Transverse colon (tissue), 4 donors: ENCODE measurements around the gene SERINC5. TPM values are rescaled to one million over a fixed set of nuclear protein-coding genes. Genes with fewer than 3 reads are reported as not detected.
A peak's percentile ranks its signal among the peaks of the same experiment; 100 is the strongest.

Source experiments
- DNase-seq: peaks from one replicate; pipeline ENCODE4 v3.0.0-alpha.2; 2019
- H3K27ac ChIP-seq, 4 donors: fragments of 200-600 bp; sonication (generic); 2 replicates each; pipeline ENCODE4 v1.5.1; 2016 to 2018; ENCODE audit warnings: inconsistent platforms in 4 of 4
- H3K27me3 ChIP-seq: fragments of 200-600 bp; sonication (generic); 2 replicates; pipeline ENCODE4 v1.5.1; 2017; ENCODE audit warnings: inconsistent platforms
- H3K36me3 ChIP-seq, 4 donors: fragments of 200-600 bp; sonication (generic); 2 replicates each; pipeline ENCODE4 v1.5.1; 2017 to 2019; ENCODE audit warnings: inconsistent platforms in 4 of 4
- H3K4me1 ChIP-seq, 4 donors: fragments of 200-600 bp; sonication (generic); 2 replicates each; pipeline ENCODE4 v1.5.1; 2017 to 2020; ENCODE audit warnings: inconsistent platforms in 4 of 4
- H3K4me3 ChIP-seq, 4 donors: fragments of 200-600 bp; sonication (generic); 1 replicate in 1 of 4; 2 replicates in 3 of 4; pipeline versions ENCODE4 v1.5.1 to v1.6.1; 2017 to 2019; ENCODE audit warnings: inconsistent platforms in 4 of 4
- H3K9me3 ChIP-seq, 2 donors: fragments of 200-600 bp; sonication (generic); 2 replicates each; pipeline ENCODE4 v1.5.1; 2017 to 2019; ENCODE audit warnings: inconsistent platforms in 2 of 2
- EP300 ChIP-seq: sonication (generic); formaldehyde crosslinking; IDR thresholded peaks from one replicate; pipeline ENCODE4 v1.6.1; 2017; ENCODE audit warnings: antibody characterized with exemption, low read depth
- POLR2A ChIP-seq: fragments of 450-650 bp; IDR thresholded peaks from one replicate; pipeline ENCODE4 v1.6.1; 2016; ENCODE audit warnings: antibody characterized with exemption, mild to moderate bottlenecking, moderate library complexity
- POLR2AphosphoS5 ChIP-seq, 3 donors: sonication (generic); formaldehyde crosslinking; IDR thresholded peaks; one replicate each; pipeline ENCODE4 v1.6.1; 2016; ENCODE audit warnings: antibody characterized with exemption in 3 of 3
- WGBS, 2 donors: methylation state at CpG; one replicate each; pipeline ENCODE4 v1.1.5; 2018; ENCODE audit warnings: low coverage in 1 of 2; 5-methylcytosine and 5-hydroxymethylcytosine counted together
- in situ Hi-C, 4 donors: fragments of 200-750 bp; cut with MboI; loops; one replicate each; pipeline versions ENCODE4 v1.15.0 to v1.15.1; 2017; ENCODE audit warnings: low sequenced_read_pairs in 3 of 4, low pct_ligation_motif_present in 1 of 4, low pct_unique_long_range_greater_than_20kb in 1 of 4
- intact Hi-C: fragments of 100-400 bp; cut with DNase I; formaldehyde crosslinking; loops from one replicate; pipeline ENCODE4 v1.15.1; 2023; ENCODE audit warnings: low total_unique reads
- total RNA-seq, 4 donors: library from RNA; depleted of rRNA; stranded (reverse); fragments of >200 nt; gene quantifications; one replicate each; pipeline ENCODE4 v1.1.0, GENCODE V29; 2016
- TF ChIP-seq, protein P1 (sequence below), 5 experiments: fragments of 200-600 bp in 3 of 5; fragments of 450-650 bp in 2 of 5; sonication (generic) in 3 of 5; IDR thresholded peaks; 1 replicate in 2 of 5; 2 replicates in 3 of 5; pipeline ENCODE4 v1.5.1; 2016 to 2017; ENCODE audit warnings: antibody characterized with exemption in 5 of 5, inconsistent platforms in 3 of 5, mild to moderate bottlenecking in 2 of 5, moderate library complexity in 1 of 5

SERINC5 gene
- total RNA-seq, 4 donors from 2014 or later: 40.6 to 90.4 (median 79.6) TPM

DNA sequence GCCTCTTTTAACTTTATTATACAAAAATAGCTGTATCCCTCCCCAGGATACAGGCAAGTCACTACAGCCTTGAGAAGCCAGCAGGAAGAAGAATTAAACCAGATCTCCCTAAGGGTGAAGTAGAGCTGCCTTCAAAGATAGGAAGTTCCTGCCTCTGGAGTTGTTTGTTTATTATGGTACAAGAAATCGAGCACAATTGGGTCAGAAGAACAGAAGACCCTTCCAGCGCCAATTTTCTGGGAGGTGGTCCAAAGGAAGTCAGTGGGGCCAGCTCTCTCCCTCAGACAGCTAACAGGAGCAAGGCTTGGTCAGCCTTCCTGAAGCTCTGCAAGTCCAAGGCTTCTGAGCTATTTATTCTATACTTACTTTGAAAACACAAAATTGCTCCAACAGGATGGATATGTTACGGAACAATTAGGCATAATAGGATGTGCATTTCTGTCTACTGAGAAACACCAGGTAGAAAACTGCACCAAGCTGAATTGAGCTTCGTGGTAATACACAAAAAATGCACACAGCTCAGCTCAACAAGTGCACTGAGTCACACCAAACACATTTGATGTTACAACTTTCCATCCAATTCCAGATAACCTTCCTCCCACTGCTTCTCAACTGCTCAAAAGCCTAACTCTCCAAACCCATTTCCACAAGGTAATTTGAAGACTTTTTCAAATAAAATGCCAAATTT lies 16.0 kb downstream of the SERINC5 start:
- in situ Hi-C loops: no loop called here
- TF ChIP-seq POLR2A: no peak
- no peak for TF ChIP-seq POLR2AphosphoS5 (IDR thresholded peaks at IDR 0.05)
- TF ChIP-seq EP300: no peak
- TF ChIP-seq, protein P1, sequence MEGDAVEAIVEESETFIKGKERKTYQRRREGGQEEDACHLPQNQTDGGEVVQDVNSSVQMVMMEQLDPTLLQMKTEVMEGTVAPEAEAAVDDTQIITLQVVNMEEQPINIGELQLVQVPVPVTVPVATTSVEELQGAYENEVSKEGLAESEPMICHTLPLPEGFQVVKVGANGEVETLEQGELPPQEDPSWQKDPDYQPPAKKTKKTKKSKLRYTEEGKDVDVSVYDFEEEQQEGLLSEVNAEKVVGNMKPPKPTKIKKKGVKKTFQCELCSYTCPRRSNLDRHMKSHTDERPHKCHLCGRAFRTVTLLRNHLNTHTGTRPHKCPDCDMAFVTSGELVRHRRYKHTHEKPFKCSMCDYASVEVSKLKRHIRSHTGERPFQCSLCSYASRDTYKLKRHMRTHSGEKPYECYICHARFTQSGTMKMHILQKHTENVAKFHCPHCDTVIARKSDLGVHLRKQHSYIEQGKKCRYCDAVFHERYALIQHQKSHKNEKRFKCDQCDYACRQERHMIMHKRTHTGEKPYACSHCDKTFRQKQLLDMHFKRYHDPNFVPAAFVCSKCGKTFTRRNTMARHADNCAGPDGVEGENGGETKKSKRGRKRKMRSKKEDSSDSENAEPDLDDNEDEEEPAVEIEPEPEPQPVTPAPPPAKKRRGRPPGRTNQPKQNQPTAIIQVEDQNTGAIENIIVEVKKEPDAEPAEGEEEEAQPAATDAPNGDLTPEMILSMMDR (IDR thresholded peaks at IDR 0.05): no peak

DNA sequence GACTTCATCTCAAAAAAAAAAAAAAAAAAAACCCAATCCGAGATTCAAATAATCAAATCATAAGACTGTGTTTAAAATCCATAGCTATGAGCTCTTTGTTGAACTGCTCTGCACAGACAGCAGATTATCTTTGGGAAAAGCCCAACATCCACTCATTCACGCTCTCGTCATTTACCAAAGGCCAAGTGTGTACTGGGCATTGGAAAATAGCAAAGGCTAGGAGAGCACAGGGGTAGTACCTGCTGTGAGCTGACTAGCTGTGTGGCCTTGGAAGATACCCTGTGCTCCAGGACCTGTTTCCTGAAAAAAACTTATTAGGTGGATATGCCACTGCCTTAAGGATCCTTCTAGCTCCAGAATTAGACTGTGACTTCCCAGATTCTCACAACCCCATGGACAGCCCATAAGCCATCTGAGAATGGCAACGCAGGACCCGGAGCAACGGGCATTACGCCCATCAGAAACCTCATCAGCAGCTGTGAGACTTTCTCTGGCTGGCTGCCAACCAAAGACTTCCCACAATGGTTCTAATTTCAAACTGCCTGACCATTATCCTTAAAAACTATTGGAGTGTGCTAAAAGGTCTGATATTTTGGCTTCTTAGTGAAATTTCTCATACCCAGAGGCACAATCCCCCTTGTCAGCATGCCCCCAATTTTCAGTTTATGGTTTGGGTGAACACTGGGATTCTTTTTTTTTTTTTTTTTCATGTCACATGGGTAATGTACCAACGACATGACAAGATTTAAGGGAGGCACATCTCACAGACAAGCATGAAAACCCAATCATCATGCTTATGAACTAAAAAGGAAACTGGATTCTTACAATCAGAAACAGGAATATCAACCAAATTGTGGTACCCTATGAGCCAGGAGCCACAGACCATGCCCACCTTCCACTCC lies 16.8 kb downstream of the SERINC5 start:
- H3K27me3 ChIP-seq: no peaks in the 10 kb centered on the region
- peaks cover 0 to 11% (median 5%) of the 10 kb centered on the region in 4 donors for H3K36me3 ChIP-seq
- H3K4me3 ChIP-seq: no peak overlapping the region
- H3K4me1 ChIP-seq: peaks cover 6 to 40% (median 19%) of the 10 kb centered on the region in 4 donors
- peaks cover 5 to 9% of the 10 kb centered on the region in 2 donors for H3K9me3 ChIP-seq
- H3K27ac ChIP-seq: peak overlapping the region in 3 of 4 donors; percentile 14 to 48 (median 19)
- intact Hi-C loops: no loop called here
- no peak for TF ChIP-seq POLR2AphosphoS5 (IDR thresholded peaks at IDR 0.05)
- no peak for TF ChIP-seq EP300
- TF ChIP-seq, protein P1 (IDR thresholded peaks at IDR 0.05): no peak
- TF ChIP-seq POLR2A: no peak
- in situ Hi-C loops: no loop called here
- peak; percentile 63 for DNase-seq
- 28 to 41% methylated on average over 2 to 8 of the region's 8 CpGs for WGBS, 2 donors

More for the DNA sequence above, 16.0 kb downstream of the SERINC5 start:
- H3K27me3 ChIP-seq: no peaks in the 10 kb centered on the region
- 55 to 60% methylated on average over 3 to 4 of the region's 4 CpGs for WGBS, 2 donors
- peak overlapping the region in 3 of 4 donors; percentile 14 to 48 (median 19) for H3K27ac ChIP-seq
- H3K9me3 ChIP-seq: peaks cover 5 to 9% of the 10 kb centered on the region in 2 donors
- peaks cover 6 to 35% (median 21%) of the 10 kb centered on the region in 4 donors for H3K4me1 ChIP-seq
- intact Hi-C loops: no loop called here
- no peak for DNase-seq
- H3K36me3 ChIP-seq: peaks cover 0 to 11% (median 5%) of the 10 kb centered on the region in 4 donors
- no peak overlapping the region for H3K4me3 ChIP-seq

DNA sequence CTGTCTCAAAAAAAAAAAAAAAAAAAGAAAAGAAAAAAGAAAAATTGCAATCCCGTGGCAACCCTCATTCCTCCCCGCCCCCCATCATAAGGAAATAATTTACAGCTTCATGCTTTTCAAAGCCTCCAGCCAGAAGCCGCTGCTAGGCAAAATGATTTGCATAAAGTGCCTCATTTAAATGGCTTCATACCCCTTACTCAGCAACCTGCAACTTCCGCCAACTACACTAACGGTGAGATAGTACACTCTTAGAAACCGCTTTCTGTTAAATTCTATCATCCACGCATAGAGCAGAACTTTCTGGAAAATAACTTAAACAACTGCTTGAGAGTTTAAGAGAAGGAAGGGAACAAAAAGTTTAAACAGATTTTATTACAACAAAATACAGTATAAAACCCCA lies 17.8 kb downstream of the SERINC5 start:
- in situ Hi-C loops (no loop called here), intact Hi-C loops (no loop called here)
- Histone ChIP-seq H3K27ac (peak overlapping the region in 1 of 4 donors; percentile 48), H3K4me1 (peaks cover 6 to 47% (median 22%) of the 10 kb centered on the region in 4 donors), H3K36me3 (peaks cover 0 to 11% (median 5%) of the 10 kb centered on the region in 4 donors), H3K4me3 (no peak overlapping the region), H3K27me3 (no peaks in the 10 kb centered on the region), H3K9me3 (peaks cover 5 to 7% of the 10 kb centered on the region in 2 donors)
- TF ChIP-seq POLR2A: no peak
- TF ChIP-seq, protein P1 (IDR thresholded peaks at IDR 0.05): no peak
- TF ChIP-seq EP300: no peak
- no peak for TF ChIP-seq POLR2AphosphoS5 (IDR thresholded peaks at IDR 0.05)
- WGBS, 2 donors: 52 to 71% methylated on average over 7 of the region's 7 CpGs
- no peak for DNase-seq

DNA sequence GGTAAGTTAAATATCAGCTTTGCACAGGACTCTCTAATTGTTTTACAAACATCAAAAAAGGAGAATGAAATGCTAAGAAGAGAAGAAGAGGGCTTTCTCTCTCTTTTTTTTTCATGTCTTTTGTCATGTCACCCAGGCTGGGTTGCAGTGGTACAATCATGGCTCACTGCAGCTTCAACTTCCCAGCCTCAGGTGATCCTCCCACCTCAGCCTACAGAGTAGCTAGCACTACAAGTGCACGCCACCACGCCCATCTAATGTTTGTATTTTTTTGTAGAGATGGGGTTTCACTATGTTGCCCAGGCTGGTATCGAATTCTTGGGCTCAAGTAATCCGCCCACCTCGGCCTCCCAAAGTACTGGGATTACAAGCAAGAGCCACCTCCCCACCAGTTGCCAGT lies 18.6 kb downstream of the SERINC5 start:
- H3K4me1 ChIP-seq: peaks cover 6 to 52% (median 22%) of the 10 kb centered on the region in 4 donors
- H3K27me3 ChIP-seq: no peaks in the 10 kb centered on the region
- intact Hi-C loops: no loop called here
- no peaks in the 10 kb centered on the region for H3K9me3 ChIP-seq
- DNase-seq: no peak
- peaks cover 0 to 11% (median 3%) of the 10 kb centered on the region in 4 donors for H3K36me3 ChIP-seq
- peak overlapping the region in 1 of 4 donors; percentile 12 for H3K27ac ChIP-seq
- H3K4me3 ChIP-seq: no peak overlapping the region
- TF ChIP-seq POLR2AphosphoS5 (IDR thresholded peaks at IDR 0.05) (no peak), POLR2A (no peak), EP300 (no peak)
- TF ChIP-seq, protein P1 (IDR thresholded peaks at IDR 0.05): no peak
- in situ Hi-C loops: no loop called here
- WGBS, 2 donors: 80 to 89% methylated on average over 1 to 5 of the region's 5 CpGs
